Mammary epithelial cell (primary cell): Measurements from ENCODE around the gene ST3GAL5.

Experiments
- CTCF ChIP-seq, 2 donors: IDR thresholded peaks in 1 of 2; conservative IDR thresholded peaks in 1 of 2; 2 replicates each; pipeline ENCODE4 v1.5.1; 2011 to 2012; ENCODE audit warnings: inconsistent platforms in 2 of 2, low read length in 2 of 2, mild to moderate bottlenecking in 2 of 2, control low read depth in 1 of 2, low read depth in 1 of 2; ENCODE audit not compliant: insufficient read depth in 1 of 2; ENCODE audit errors: extremely low read depth in 1 of 2
- EZH2 ChIP-seq: IDR thresholded peaks from 2 replicates; pipeline ENCODE4 v1.6.1; 2012; ENCODE audit warnings: low read length, inconsistent platforms, borderline replicate concordance

DNA sequence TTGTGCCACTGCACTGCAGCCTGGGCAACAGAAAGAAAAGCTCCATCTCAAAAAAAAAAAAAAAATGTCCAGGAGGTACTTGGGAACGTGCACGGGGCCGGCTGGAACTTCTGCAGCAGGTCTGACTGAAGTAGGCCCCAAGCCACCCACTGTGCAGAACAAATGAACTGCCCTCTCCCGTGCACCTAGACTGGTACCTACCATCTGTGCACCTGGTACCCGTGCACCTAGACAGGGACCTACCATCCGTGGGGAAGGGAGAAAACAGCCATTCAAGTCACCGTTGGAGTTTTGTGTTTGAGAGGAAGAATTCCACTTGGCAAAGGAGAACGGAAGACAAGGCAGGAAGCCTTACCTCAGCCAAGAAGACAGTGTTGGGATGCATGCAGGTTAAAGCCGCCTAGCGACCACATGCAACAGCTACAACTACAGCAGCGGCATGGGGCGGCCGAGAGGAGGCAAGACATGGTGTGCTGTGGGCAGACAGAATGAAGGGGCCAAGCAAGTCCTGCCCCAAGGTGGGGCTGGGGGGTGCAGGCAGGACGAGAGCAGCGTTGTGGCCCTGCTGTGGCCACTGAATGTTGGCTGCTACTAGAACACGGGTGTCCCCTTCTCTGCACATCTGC lies 16.1 kb downstream of the ST3GAL5 start:
- TF ChIP-seq CTCF (conservative IDR thresholded peaks at IDR 0.05 in 1 of 2, IDR thresholded peaks at IDR 0.05 in 1 of 2; ENCODE audit: extremely low read depth in 1 of 2, insufficient read depth in 1 of 2, low read depth in 1 of 2, low read length in 2 of 2): no peak
- no peak for TF ChIP-seq EZH2
